Aortic smooth muscle cell (primary cell): ENCODE measurements around the gene ABI3. TPM values are rescaled to one million over a fixed set of nuclear protein-coding genes. Genes with fewer than 3 reads are reported as not detected.

Experiments
- total RNA-seq: library from RNA; depleted of rRNA; stranded (reverse); fragments of >200 nt; gene quantifications from 2 replicates; pipeline ENCODE4 v1.2.3, GENCODE V29; 2014

Gene ABI3
- 0.25 and 0.53 TPM in 2 replicates for total RNA-seq

DNA sequence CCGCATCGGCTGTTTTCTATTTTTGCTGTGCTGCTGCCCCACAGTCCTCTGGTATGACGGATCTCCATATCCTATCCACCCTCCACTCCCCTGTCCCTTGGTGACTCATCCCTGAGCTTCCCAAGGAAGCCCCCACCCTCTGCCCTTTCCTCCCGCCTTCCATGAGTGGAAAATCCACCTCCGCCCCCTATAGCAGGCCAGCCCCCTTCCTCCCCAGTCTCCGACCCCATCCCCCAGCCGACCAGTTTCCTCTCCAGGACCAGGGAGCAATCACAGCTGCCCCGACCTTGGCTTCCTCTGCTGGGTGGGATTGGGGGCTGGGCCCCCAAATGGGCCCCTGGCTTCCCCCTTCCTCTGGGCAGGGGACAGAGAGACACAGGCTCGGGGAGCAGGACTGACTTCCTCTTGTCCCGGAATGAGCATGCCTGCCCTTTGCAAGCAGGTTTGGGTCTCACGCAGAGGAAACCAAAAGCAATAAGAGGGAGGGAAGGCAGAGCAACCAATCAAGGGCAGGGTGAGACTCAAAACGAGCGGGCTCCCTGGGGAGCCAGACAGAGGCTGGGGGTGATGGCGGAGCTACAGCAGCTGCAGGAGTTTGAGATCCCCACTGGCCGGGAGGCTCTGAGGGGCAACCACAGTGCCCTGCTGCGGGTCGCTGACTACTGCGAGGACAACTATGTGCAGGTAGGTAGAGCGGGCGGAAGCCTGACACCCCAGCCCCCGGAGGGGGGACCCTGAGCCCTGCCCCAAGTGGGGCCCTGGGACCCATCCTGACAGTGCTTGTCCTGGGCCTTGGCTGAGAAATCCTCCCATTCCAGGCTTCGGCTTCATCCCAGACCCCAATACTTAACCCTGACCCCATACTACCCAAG lies at the start of gene ABI3, which contains the start of gene GNGT2:
Gene ABI3 (plus strand): TSS at position 550 of the 872 bp plus-strand sequence. CDS start 18 bp downstream, at position 568.
Gene GNGT2 (minus strand): TSS at position 417 of the 872 bp plus-strand sequence. CDS start 3,152 bp downstream, outside the sequence.

DNA sequence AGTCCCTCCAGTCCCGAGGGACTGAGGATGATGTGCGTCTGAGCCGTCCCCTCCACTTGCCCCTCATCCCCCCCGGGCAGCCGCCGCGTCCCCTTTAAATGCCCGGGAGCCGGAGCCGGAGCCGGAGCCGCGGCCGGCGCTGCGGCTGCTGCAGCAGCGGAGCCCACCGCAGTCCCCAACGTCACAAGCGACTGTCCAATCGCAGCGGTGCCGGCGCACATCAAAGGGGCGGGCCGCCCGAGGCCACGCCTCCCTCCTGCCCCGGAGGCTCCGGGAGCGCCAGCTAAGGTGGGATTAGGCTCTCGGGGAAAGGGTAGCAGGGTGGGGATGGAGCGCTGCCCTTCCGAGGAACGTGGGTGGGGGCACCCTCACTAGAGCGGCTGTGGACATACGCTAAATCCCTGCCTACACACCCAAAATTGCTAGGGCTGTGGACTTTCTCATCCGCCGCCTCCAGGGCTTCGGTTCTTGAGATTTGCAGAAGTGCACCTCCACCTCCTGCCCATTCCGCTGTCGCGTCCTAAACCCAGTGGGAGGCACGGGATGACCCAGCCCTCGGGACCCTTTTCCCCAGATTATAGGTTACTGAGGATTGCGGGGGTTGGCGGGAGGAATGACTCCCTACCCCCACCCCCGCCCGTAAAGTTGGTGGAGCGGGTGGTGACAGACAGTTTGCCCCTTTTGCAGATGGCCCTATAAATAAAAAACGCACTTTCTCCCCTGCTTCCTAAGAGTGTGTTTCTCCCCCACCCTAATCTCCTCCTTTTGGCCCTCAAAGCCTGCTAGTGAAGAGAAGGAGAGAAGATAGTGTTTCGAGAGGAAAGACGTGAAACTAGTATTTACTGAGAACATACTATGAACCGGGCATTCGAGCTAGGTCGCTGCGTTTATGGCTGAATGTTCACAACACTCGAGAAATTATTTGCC lies 20.4 kb downstream of the ABI3 start, which contains the start of gene PHOSPHO1:
Gene PHOSPHO1 (minus strand): TSS at position 152 of the 927 bp plus-strand sequence. CDS start 4,096 bp downstream, outside the sequence.

Other genes starting within 250 kb of the ABI3 start
- gene GIP, start 242.1 kb upstream of the ABI3 start, total RNA-seq, result not detected in 2 replicates
- 0.26 and 0.62 TPM in 2 replicates for gene IGF2BP1, start 213.3 kb upstream of the ABI3 start, total RNA-seq
- 0.06 and 1.5 TPM in 2 replicates for gene B4GALNT2, start 77.9 kb upstream of the ABI3 start, total RNA-seq
- gene GNGT2, start 133 bp upstream of the ABI3 start, total RNA-seq, result 0.25 and 0.66 TPM in 2 replicates
- gene PHOSPHO1, start 20.1 kb downstream of the ABI3 start, total RNA-seq, result 0.12 and 0.66 TPM in 2 replicates
- 8.3 and 10.3 TPM in 2 replicates for gene ZNF652, start 151.5 kb downstream of the ABI3 start, total RNA-seq
- 133 and 170 TPM in 2 replicates for gene PHB1, start 204.2 kb downstream of the ABI3 start, total RNA-seq